GM23338 (cell line): ENCODE measurements around the gene PIK3AP1. TPM values are rescaled to one million over a fixed set of nuclear protein-coding genes. Genes with fewer than 3 reads are reported as not detected.

Experiments used
- ATAC-seq: fragments of 200-7000 bp; cut with Tn5 transposase; 3 replicates; pipeline ENCODE4 v1.9.1; 2020
- DNase-seq: peaks from one replicate; pipeline ENCODE4 v3.0.0-alpha.2; 2015; ENCODE audit warnings: low spot score
- H2AFZ ChIP-seq: fragments of 200-600 bp; sonication (generic); 2 replicates; pipeline ENCODE4 v1.8.0; 2016; ENCODE audit warnings: antibody characterized with exemption, mild to moderate bottlenecking, moderate library complexity
- H3F3A ChIP-seq: fragments of 200-600 bp; sonication (generic); replicated peaks from 2 replicates; pipeline ENCODE4 v1.8.0; 2017; ENCODE audit warnings: antibody characterized with exemption, mixed run types, low read depth
- H3K27ac ChIP-seq: fragments of 200-600 bp; sonication (generic); 2 replicates; pipeline ENCODE4 v1.6.1; 2016; ENCODE audit warnings: low read depth
- H3K27me3 ChIP-seq: fragments of 200-600 bp; sonication (generic); 2 replicates; pipeline ENCODE4 v1.8.0; 2016; ENCODE audit warnings: mild to moderate bottlenecking, mixed run types, moderate library complexity; ENCODE audit not compliant: insufficient read depth
- H3K36me3 ChIP-seq: fragments of 200-600 bp; sonication (generic); 2 replicates; pipeline ENCODE4 v1.8.0; 2016; ENCODE audit warnings: mild to moderate bottlenecking; ENCODE audit not compliant: insufficient read depth
- H3K4me1 ChIP-seq: fragments of 200-600 bp; sonication (generic); 2 replicates; pipeline ENCODE4 v1.8.0; 2016; ENCODE audit warnings: mild to moderate bottlenecking, moderate library complexity; ENCODE audit not compliant: insufficient read depth
- H3K4me2 ChIP-seq: fragments of 200-600 bp; sonication (generic); 2 replicates; pipeline ENCODE4 v1.7.1; 2017; ENCODE audit warnings: mixed run types
- H3K4me3 ChIP-seq: fragments of 200-600 bp; sonication (generic); 2 replicates; pipeline ENCODE4 v1.6.1; 2016; ENCODE audit warnings: mixed run types
- H3K79me2 ChIP-seq: fragments of 200-600 bp; sonication (generic); replicated peaks from 2 replicates; pipeline ENCODE4 v1.8.0; 2017; ENCODE audit warnings: mild to moderate bottlenecking; ENCODE audit not compliant: insufficient read depth
- H3K9me2 ChIP-seq: fragments of 200-600 bp; sonication (generic); 2 replicates; pipeline ENCODE4 v1.8.0; 2017; ENCODE audit not compliant: insufficient read depth
- H4K20me1 ChIP-seq: fragments of 200-600 bp; sonication (generic); replicated peaks from 2 replicates; pipeline ENCODE4 v1.8.0; 2017; ENCODE audit warnings: mild to moderate bottlenecking; ENCODE audit not compliant: insufficient read depth
- H3K27ac Mint-ChIP-seq: 2 replicates; pipeline ENCODE4 v1.8.0; 2020; ENCODE audit warnings: inconsistent platforms, mild to moderate bottlenecking, moderate library complexity, mixed read lengths
- H3K27me3 Mint-ChIP-seq: 3 replicates; pipeline ENCODE4 v1.8.0; 2022; ENCODE audit warnings: low read depth, mild to moderate bottlenecking, moderate library complexity, mixed read lengths, inconsistent platforms; ENCODE audit not compliant: insufficient read depth, poor library complexity
- H3K36me3 Mint-ChIP-seq: 3 replicates; pipeline ENCODE4 v1.8.0; 2021; ENCODE audit warnings: low read depth, mild to moderate bottlenecking, inconsistent platforms, moderate library complexity, mixed read lengths
- H3K4me1 Mint-ChIP-seq: 3 replicates; pipeline ENCODE4 v1.8.0; 2020; ENCODE audit warnings: mild to moderate bottlenecking, inconsistent platforms, mixed read lengths
- H3K4me3 Mint-ChIP-seq: 3 replicates; pipeline ENCODE4 v1.8.0; 2021; ENCODE audit warnings: moderate library complexity, mild to moderate bottlenecking, inconsistent platforms, mixed read lengths
- H3K9me3 Mint-ChIP-seq: 3 replicates; pipeline ENCODE4 v1.8.0; 2020; ENCODE audit warnings: moderate library complexity, mild to moderate bottlenecking, inconsistent platforms, mixed read lengths
- EZH2 ChIP-seq: fragments of 200-600 bp; sonication (generic); IDR thresholded peaks from one replicate; pipeline ENCODE4 v1.8.0; 2017; ENCODE audit warnings: antibody characterized with exemption, mild to moderate bottlenecking, low read depth; ENCODE audit not compliant: unreplicated experiment
- JUNB ChIP-seq: IDR thresholded peaks from one replicate; pipeline ENCODE4 v1.6.1; 2016; ENCODE audit warnings: antibody characterized with exemption; ENCODE audit not compliant: unreplicated experiment
- NANOG ChIP-seq: IDR thresholded peaks from 2 replicates; pipeline ENCODE4 v1.6.1; 2016; ENCODE audit warnings: antibody characterized with exemption, borderline replicate concordance
- POLR2AphosphoS5 ChIP-seq: IDR thresholded peaks from 2 replicates; pipeline ENCODE4 v1.6.1; 2016; ENCODE audit warnings: antibody characterized with exemption, low read depth
- STAT1 ChIP-seq: IDR thresholded peaks from one replicate; pipeline ENCODE4 v1.6.1; 2016; ENCODE audit warnings: antibody characterized with exemption; ENCODE audit not compliant: unreplicated experiment
- ZNF114 ChIP-seq: fragments of 250-450 bp; sonication (Bioruptor Pico); IDR thresholded peaks from 2 replicates; pipeline ENCODE4 v1.5.0; 2020; ENCODE audit warnings: mild to moderate bottlenecking, moderate library complexity
- polyA plus RNA-seq: library from polyadenylated mRNA; unstranded; fragments of >200 nt; fragmentation: Nextera tagmentation; extraction: Ambion mirVana; gene quantifications from 2 replicates; pipeline ENCODE4 v1.2.1, GENCODE V29; 2016
- total RNA-seq: library from RNA; depleted of rRNA; stranded (reverse); fragments of >200 nt; shearing (Covaris generic); gene quantifications from 2 replicates; pipeline ENCODE4 v1.2.3, GENCODE V29; 2014
- TF ChIP-seq, protein P1 (sequence below): fragments of 250-450 bp; sonication (Bioruptor Pico); IDR thresholded peaks from 2 replicates; pipeline ENCODE4 v1.5.0; 2020; ENCODE audit warnings: mild to moderate bottlenecking, moderate library complexity

Gene PIK3AP1
- total and polyA plus RNA-seq, 2 experiments from 2014 or later = 0.65 to 2.3 TPM

GRCh38 chr10:96664563-96664962, 55.8 kb downstream of the PIK3AP1 start (continued):
- TF ChIP-seq, protein P1, sequence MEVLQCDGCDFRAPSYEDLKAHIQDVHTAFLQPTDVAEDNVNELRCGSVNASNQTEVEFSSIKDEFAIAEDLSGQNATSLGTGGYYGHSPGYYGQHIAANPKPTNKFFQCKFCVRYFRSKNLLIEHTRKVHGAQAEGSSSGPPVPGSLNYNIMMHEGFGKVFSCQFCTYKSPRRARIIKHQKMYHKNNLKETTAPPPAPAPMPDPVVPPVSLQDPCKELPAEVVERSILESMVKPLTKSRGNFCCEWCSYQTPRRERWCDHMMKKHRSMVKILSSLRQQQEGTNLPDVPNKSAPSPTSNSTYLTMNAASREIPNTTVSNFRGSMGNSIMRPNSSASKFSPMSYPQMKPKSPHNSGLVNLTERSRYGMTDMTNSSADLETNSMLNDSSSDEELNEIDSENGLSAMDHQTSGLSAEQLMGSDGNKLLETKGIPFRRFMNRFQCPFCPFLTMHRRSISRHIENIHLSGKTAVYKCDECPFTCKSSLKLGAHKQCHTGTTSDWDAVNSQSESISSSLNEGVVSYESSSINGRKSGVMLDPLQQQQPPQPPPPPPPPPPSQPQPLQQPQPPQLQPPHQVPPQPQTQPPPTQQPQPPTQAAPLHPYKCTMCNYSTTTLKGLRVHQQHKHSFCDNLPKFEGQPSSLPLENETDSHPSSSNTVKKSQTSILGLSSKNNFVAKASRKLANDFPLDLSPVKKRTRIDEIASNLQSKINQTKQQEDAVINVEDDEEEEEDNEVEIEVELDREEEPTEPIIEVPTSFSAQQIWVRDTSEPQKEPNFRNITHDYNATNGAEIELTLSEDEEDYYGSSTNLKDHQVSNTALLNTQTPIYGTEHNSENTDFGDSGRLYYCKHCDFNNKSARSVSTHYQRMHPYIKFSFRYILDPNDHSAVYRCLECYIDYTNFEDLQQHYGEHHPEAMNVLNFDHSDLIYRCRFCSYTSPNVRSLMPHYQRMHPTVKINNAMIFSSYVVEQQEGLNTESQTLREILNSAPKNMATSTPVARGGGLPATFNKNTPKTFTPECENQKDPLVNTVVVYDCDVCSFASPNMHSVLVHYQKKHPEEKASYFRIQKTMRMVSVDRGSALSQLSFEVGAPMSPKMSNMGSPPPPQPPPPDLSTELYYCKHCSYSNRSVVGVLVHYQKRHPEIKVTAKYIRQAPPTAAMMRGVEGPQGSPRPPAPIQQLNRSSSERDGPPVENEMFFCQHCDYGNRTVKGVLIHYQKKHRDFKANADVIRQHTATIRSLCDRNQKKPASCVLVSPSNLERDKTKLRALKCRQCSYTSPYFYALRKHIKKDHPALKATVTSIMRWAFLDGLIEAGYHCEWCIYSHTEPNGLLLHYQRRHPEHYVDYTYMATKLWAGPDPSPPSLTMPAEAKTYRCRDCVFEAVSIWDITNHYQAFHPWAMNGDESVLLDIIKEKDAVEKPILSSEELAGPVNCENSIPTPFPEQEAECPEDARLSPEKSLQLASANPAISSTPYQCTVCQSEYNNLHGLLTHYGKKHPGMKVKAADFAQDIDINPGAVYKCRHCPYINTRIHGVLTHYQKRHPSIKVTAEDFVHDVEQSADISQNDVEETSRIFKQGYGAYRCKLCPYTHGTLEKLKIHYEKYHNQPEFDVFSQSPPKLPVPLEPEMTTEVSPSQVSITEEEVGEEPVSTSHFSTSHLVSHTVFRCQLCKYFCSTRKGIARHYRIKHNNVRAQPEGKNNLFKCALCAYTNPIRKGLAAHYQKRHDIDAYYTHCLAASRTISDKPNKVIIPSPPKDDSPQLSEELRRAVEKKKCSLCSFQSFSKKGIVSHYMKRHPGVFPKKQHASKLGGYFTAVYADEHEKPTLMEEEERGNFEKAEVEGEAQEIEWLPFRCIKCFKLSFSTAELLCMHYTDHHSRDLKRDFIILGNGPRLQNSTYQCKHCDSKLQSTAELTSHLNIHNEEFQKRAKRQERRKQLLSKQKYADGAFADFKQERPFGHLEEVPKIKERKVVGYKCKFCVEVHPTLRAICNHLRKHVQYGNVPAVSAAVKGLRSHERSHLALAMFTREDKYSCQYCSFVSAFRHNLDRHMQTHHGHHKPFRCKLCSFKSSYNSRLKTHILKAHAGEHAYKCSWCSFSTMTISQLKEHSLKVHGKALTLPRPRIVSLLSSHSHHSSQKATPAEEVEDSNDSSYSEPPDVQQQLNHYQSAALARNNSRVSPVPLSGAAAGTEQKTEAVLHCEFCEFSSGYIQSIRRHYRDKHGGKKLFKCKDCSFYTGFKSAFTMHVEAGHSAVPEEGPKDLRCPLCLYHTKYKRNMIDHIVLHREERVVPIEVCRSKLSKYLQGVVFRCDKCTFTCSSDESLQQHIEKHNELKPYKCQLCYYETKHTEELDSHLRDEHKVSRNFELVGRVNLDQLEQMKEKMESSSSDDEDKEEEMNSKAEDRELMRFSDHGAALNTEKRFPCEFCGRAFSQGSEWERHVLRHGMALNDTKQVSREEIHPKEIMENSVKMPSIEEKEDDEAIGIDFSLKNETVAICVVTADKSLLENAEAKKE = no peak
- TF ChIP-seq JUNB = no peak
- no peak for TF ChIP-seq POLR2AphosphoS5
- no peak for TF ChIP-seq NANOG
- no peak for TF ChIP-seq STAT1

- no peak overlapping the region for H3K27ac Mint-ChIP-seq
- Histone ChIP-seq H3K27me3 (no peaks in the 10 kb centered on the region), H3K4me2 (no peak overlapping the region), H3K27ac (no peak overlapping the region), H3K9me2 (no peaks in the 10 kb centered on the region), H3K36me3 (no peaks in the 10 kb centered on the region), H3K4me3 (no peak overlapping the region), H2AFZ (no peak overlapping the region), H3K79me2 (no peaks in the 10 kb centered on the region), H3K4me1 (no peaks in the 10 kb centered on the region), H4K20me1 (no peaks in the 10 kb centered on the region), H3F3A (no peaks in the 10 kb centered on the region)
- DNase-seq (no peak), ATAC-seq (no peak)
- no peaks in the 10 kb centered on the region for H3K9me3 Mint-ChIP-seq
- H3K4me1 Mint-ChIP-seq = peaks cover 1% of the 10 kb centered on the region
- H3K4me3 Mint-ChIP-seq = no peak overlapping the region
- H3K36me3 Mint-ChIP-seq = no peaks in the 10 kb centered on the region
- no peaks in the 10 kb centered on the region for H3K27me3 Mint-ChIP-seq
- no peak for TF ChIP-seq EZH2
- TF ChIP-seq, protein P1 = no peak
- TF ChIP-seq ZNF114 (CRISPR knock-in tag) = no peak
Observed at GRCh38 chr10:96663797-96664196, 56.5 kb downstream of the PIK3AP1 start.
